RWPE2 (cell line): ENCODE measurements around the gene NCBP3.

ENCODE experiments used
- ATAC-seq: fragments of 200-7000 bp; cut with Tn5 transposase; 3 replicates; pipeline ENCODE4 v1.9.1; 2021; ENCODE audit warnings: low read depth
- DNase-seq: peaks from one replicate; pipeline ENCODE4 v3.0.0-alpha.2; 2020; ENCODE audit warnings: low spot score
- H3K27ac ChIP-seq: fragments of 450-650 bp; 2 replicates; pipeline ENCODE4 v1.5.1; 2017; ENCODE audit warnings: mild to moderate bottlenecking; ENCODE audit not compliant: poor library complexity, severe bottlenecking
- H3K27me3 ChIP-seq: fragments of 250-450 bp; sonication (Bioruptor Pico); 2 replicates; pipeline ENCODE4 v1.5.1; 2021; ENCODE audit warnings: mild to moderate bottlenecking, moderate library complexity; ENCODE audit not compliant: insufficient read depth, poor library complexity, severe bottlenecking
- H3K36me3 ChIP-seq: fragments of 250-450 bp; sonication (Bioruptor Pico); 2 replicates; pipeline ENCODE4 v1.5.1; 2020; ENCODE audit warnings: low read depth, mild to moderate bottlenecking, moderate library complexity
- H3K4me1 ChIP-seq: fragments of 250-450 bp; sonication (Bioruptor Pico); 2 replicates; pipeline ENCODE4 v1.5.1; 2021; ENCODE audit warnings: mild to moderate bottlenecking, moderate library complexity; ENCODE audit not compliant: insufficient read depth, poor library complexity, severe bottlenecking
- H3K4me3 ChIP-seq: fragments of 250-450 bp; sonication (Bioruptor Pico); 2 replicates; pipeline ENCODE4 v1.5.1; 2021; ENCODE audit warnings: mild to moderate bottlenecking, moderate library complexity; ENCODE audit not compliant: severe bottlenecking
- H3K9me3 ChIP-seq: fragments of 250-450 bp; sonication (Bioruptor Pico); 2 replicates; pipeline ENCODE4 v1.5.1; 2021; ENCODE audit warnings: mild to moderate bottlenecking, moderate library complexity; ENCODE audit not compliant: severe bottlenecking
- CTCF ChIP-seq: fragments of 450-650 bp; IDR thresholded peaks from one replicate; pipeline ENCODE4 v1.5.1; 2017; ENCODE audit warnings: mild to moderate bottlenecking, moderate library complexity; ENCODE audit not compliant: poor library complexity, severe bottlenecking

The NCBP3 gene

GRCh38 chr17:3877220-3877619 is 31.2 kb upstream of the NCBP3 start:
- DNase-seq (no peak), ATAC-seq (no peak)
- Histone ChIP-seq H3K4me3 (no peak overlapping the region), H3K9me3 (no peaks in the 10 kb centered on the region), H3K36me3 (peaks cover 27% of the 10 kb centered on the region), H3K4me1 (no peaks in the 10 kb centered on the region), H3K27me3 (no peaks in the 10 kb centered on the region), H3K27ac (no peak overlapping the region)
- no peak for TF ChIP-seq CTCF

GRCh38 chr17:3875317-3875716 is 29.3 kb upstream of the NCBP3 start:
- Histone ChIP-seq H3K27me3 (no peaks in the 10 kb centered on the region), H3K4me1 (no peaks in the 10 kb centered on the region), H3K4me3 (no peak overlapping the region), H3K27ac (no peak overlapping the region), H3K36me3 (peaks cover 23% of the 10 kb centered on the region), H3K9me3 (no peaks in the 10 kb centered on the region)
- ATAC-seq (no peak), DNase-seq (no peak)
- no peak for TF ChIP-seq CTCF

GRCh38 chr17:3873862-3874261 is 27.8 kb upstream of the NCBP3 start:
- H3K27ac ChIP-seq = no peak overlapping the region
- ATAC-seq (no peak), DNase-seq (no peak)
- H3K9me3 ChIP-seq = no peaks in the 10 kb centered on the region
- peaks cover 20% of the 10 kb centered on the region for H3K36me3 ChIP-seq
- H3K4me1 ChIP-seq = no peaks in the 10 kb centered on the region
- no peak for TF ChIP-seq CTCF
- H3K4me3 ChIP-seq = no peak overlapping the region
- no peaks in the 10 kb centered on the region for H3K27me3 ChIP-seq

GRCh38 chr17:3870871-3871306 is 24.8 kb upstream of the NCBP3 start:
- H3K4me1 ChIP-seq = no peaks in the 10 kb centered on the region
- H3K27me3 ChIP-seq = no peaks in the 10 kb centered on the region
- H3K36me3 ChIP-seq = peaks cover 15% of the 10 kb centered on the region
- no peak for DNase-seq
- no peak overlapping the region for H3K4me3 ChIP-seq
- no peak for ATAC-seq
- H3K9me3 ChIP-seq = no peaks in the 10 kb centered on the region
- no peak for TF ChIP-seq CTCF
- no peak overlapping the region for H3K27ac ChIP-seq

GRCh38 chr17:3867606-3868005 is 21.6 kb upstream of the NCBP3 start:
- Histone ChIP-seq H3K4me1 (no peaks in the 10 kb centered on the region), H3K4me3 (no peak overlapping the region), H3K36me3 (peaks cover 6% of the 10 kb centered on the region), H3K9me3 (no peaks in the 10 kb centered on the region), H3K27me3 (no peaks in the 10 kb centered on the region), H3K27ac (no peak overlapping the region)
- ATAC-seq = peak; percentile 24; the same call in 1 of the 3 replicates
- TF ChIP-seq CTCF = no peak
- DNase-seq = no peak
